ENCODE results near the gene SORBS1. TPM values are rescaled to one million over a fixed set of nuclear protein-coding genes. Genes with fewer than 3 reads are reported as not detected.

SORBS1 gene
- total RNA-seq, 1 experiment from 2014 or later = 1.4 TPM

DNA sequence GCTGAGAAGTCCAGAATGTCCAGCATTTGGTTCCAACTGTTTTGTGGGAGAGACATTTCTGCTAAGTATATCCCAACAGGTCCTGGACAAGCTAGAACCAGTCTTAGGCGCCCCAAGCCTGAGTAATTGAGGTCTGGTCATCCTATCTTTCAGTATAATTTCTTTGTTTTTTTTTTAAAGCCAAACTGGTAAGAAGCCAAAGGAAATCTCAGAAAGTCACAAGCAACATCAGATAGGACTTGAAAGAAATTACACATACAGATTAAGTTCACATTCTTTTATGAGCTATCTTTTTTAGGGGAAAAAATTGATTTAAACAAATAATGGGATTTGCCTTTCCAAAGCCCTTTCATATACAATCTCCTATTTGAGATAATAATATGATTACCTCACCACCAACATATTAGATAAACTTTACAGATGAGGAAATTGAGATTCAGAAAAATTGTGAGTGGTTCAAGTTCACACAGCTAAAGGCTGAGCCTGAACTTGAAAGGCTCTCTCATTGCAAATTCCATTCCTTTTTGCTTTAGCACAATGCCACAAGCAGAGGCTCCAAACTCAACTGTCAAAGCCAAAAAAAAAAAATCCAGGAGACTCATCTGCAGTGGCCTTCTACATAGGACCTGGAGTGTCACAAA, 285.3 kb downstream of the SORBS1 start:
- peak; percentile 29 for DNase-seq (ENCODE audit: low read depth)

DNA sequence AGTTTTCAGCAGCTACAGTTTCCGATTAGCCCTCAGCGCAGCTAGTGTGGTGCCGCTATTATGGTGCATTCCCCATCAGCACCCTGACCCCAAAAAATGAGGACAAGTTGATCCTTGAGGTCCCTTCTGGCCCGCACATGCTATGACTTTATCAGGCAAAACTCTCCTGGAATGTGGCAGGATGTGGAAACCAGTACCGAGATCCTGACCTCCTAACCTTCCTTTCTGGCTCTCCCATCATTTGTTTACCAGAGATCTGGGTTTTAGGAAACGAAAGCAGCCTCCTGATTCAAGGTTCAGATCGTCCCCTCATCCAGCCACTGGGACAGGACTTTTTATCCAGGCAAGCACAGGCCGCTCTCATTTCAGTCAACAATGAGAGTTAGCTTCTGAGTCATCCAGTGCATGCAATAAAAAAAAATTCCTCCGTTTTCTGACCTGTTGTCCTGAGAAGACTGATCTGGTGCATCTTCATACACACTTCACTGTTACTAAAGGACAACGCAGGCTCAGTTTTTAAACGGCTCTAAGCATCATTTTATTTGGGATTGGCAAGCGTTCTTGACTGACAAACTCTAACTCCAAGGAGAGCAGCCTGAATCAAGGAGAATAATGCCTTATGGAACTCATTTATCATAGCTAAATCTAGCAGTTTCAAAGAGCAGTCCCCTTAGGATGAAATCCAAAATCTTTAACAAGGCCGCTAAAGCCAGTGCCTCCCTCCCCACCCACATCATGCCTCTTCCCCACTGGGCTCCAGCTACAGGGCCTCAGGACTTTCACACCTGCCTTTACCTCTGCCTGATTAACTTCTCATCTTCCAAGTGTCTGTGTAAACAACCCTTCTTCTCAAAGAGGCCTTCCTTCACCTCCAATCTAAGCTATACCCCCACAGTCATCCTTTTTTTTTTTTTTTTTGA, 287.5 kb downstream of the SORBS1 start:
- DNase-seq (ENCODE audit: low read depth) = peak; percentile 90

DNA sequence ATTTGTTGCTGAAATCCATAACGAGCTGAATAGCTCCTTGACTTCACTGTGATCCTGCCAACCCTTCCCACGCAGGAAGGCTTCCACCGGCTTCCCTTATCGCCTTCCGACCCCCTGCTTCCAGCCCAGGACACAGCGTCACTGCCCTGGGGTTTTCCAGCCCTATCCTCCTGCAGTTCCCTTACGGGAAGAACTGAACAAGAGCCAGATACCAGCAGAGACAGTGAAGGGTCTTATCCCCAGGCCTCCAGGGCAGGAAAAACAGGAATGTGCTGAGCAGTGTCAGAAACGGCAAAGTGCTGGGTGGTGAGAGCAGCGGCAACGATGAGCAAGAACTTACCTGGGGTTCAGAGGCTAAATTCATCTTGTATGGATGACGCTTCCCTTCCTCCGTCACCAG, 292.7 kb downstream of the SORBS1 start:
- DNase-seq (ENCODE audit: low read depth) = peak; percentile 41

DNA sequence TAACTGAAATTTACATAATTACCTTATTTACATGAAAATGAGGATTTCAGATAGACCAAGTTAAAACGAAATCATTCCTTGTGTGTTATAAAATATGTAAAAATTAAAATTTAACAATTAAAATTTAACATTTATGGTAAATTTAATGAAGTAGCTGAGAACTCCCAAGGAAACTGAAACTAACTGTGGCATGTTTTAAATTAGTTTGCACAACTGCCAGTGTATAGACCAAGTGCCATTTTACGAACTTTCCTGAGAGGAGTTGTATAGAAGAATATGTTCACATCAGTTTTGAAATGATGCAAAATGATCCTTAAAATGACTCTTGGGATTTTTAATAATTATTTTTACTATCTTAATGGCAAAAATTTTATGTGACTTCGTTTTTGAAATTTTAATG, 293.9 kb downstream of the SORBS1 start:
- no peak for DNase-seq (ENCODE audit: low read depth)

DNA sequence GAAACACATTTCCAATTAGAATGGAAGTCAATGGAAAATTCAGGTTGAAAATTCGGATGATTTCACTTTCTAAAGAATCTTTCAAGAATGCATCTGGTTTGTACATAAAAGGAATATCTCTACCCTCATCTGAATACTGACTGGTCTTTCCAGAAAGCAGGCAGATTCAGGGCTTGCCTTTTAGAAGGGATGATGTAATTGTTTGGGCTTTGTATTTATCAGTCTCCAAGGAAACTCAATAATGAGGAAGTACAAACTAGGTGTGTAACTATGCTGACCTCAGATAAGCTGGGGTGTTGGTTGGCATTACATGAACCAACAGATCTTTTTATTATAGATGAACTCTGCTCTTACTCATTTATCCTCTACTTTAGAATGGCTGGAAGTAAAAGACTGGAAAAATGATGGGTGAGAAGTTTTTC, 294.5 kb downstream of the SORBS1 start:
- peak; percentile 80 for DNase-seq (ENCODE audit: low read depth)

DNA sequence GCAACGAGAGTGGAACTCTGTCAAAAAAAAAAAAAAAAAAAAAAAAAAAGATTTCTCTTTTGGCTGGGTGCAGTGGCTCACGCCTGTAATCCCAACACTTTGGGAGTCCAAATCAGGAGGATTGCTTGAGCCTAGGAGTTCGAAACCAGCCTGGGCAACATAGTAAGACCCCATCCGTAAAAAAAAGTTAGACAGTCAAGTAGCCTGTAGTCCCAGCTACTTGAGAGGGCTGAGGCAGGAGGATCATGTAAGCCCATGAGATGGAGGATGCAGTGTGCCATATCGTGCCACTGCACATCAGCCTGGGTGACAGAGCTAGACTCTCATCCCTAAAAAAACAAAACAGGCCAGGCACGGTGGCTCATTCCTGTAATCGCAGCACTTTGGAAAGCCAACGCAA, 295.6 kb downstream of the SORBS1 start:
- no peak for DNase-seq (ENCODE audit: low read depth)

DNA sequence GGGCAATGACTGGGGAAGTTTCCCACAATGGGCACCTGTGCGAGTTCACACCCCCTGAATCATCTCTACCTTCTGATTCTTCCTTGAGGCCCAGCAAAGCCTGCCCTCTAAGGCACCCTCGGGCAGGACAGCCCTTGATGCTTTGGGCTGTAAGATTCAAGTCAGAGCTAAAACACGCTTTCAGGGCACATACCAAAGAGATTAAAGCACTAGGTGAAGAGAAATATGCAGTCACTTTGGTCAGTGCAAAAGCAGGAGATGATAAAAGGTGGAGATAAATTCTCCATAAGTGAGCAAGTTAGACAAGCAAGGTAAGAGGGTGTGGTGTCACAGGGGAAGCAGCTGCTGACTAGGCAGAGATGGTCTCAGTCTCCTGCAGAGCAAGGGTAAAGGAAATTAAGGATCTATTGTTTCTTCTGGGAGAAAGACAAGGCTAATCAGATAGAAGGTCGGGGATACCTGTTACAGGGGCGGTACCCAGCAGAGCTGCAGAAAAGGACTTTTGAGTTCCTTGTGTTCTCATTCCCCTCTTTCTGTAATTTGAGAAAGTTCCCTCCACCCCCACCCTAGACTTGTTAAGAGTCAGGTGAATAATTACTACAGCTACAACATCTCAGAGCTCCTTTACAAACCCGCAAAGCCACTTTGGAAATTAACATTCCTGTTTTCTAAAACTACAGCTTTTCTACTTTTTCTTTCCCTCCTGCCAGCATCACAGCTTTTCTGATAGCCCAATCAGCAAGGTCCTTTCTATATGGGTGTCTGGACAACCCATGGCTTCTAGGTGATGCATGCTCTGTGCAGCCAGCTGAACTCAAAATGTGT, 296.7 kb downstream of the SORBS1 start:
- no peak for DNase-seq (ENCODE audit: low read depth)

DNA sequence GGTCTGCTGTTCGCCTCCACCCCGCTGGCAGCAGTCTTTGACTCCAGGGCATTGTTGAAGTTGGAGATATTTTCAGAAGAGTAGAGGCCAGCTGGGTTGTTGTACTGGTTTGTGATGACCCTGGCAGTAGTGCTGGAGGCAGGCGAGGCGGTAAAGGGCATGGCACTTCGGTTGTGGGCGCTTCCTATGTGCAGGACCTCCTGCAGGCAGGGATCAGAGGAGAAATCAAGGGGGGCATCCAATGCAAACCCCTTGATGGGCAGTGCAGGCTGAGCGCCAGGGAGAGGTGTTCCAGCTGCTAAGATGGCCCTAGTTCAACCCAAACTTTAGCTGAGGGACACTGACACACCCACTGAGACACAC, 297.3 kb downstream of the SORBS1 start:
- DNase-seq (ENCODE audit: low read depth) = no peak

DNA sequence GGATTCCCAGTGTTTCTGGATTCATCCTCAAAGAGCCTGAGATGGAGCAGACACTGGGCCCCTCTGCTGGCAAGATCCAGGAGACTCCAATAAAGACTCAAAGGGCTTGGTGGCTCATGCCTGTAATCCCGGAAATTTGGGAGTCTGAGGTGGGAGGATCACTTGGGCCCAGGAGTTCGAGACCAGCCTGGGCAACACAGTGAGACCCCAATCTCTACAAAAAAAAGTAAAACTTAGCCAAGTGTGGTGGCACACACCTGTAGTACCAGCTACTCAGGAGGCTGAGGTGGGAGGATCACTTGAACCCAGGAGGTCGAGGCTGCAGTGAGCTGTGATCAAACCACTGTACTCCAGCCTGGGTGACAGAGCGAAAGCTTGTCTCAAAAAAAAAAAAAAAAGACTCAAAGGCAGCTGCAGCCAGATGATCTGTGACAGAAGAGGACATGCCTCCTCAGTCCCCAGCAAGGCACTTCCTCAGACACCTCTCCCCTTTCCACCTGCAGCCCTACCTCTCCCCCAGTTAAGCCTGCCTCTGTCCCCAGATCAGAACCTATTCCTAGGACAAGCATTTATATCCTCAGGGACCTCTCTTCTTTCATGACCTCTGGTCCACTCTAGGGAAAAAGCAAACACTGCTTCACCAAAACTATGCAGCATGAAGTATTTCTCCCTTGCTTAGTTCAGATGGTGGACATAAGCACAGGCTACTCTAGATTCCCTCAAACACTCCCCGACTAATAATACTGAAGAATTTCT, 298.2 kb downstream of the SORBS1 start:
- no peak for DNase-seq (ENCODE audit: low read depth)

DNA sequence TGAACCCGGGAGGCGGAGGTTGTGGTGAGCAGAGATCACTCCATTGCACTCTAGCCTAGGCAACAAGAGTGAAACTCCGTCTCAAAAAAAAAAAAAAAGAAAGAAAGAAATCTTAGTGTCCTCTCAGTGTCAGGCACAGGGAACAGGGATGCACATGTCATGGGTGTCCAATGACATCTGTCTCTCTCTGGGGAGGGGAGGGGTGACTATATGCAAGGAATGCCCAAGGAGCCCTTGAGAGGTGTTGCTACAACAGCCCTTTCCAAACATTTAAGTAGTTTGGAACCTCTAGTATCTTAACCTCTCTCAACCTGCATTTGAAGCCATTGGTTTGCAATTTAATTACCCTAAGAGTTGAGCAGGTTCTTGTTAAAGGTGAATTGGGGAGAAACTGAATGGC, 299.2 kb downstream of the SORBS1 start:
- no peak for DNase-seq (ENCODE audit: low read depth)

Other genes starting within 250 kb of the SORBS1 start
- gene ALDH18A1, start 95.3 kb upstream of the SORBS1 start, total RNA-seq (2014; rRNA removed; shearing (Covaris generic)) = 54.2 and 64.5 TPM in 2 replicates
- 31.1 and 35.8 TPM in 2 replicates for gene TCTN3, start 132.6 kb upstream of the SORBS1 start, total RNA-seq (2014; rRNA removed; shearing (Covaris generic))
- gene ENTPD1, start 194.8 kb upstream of the SORBS1 start, total RNA-seq (2014; rRNA removed; shearing (Covaris generic)) = 0.20 TPM in 1 of 2 replicates, not detected in the other